Inflammatory macrophage treated with lipopolysaccharide for 4 hours (primary cell): Measurements from ENCODE around the gene MAST3.

Source experiments
- DNase-seq: peaks from one replicate; pipeline ENCODE4 v3.0.0-alpha.2; 2020

Gene MAST3

DNA sequence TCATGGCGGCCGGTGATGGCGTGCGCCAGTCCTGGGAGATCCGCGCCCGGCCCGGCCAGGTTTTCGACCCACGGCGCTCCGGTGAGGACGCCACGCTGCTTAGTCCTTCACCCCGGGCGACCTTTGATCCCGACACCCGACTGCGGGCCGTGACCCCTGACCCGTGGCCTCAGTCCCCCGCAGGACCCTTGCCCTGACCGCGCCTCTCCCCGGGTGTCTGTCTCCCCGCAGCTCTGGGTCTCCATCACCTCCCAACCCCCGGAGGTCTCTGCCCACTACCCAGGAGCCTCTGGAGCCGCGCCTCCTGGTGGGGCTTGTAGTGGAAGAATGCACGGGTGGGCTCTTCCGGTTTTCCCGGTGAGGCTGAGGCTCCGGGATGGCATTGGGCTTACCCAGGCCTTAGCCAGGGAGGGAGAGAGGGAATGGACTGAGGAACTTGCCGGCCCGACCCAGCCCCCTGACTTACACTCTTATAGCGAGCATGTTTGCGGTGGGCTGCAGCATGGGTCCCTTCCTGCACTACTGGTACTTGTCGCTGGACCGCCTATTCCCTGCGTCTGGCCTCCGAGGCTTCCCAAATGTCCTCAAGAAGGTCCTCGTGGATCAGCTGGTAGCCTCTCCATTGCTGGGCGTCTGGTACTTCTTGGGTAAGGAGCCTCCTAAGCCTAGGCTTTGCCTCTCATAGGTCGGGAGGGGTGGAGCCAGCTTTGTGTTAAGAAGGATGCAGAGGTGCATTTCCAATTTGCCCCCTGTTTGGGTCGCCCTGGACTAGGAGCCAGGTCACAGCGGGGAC is 96.0 kb downstream of the MAST3 start:
- DNase-seq = no peak

DNA sequence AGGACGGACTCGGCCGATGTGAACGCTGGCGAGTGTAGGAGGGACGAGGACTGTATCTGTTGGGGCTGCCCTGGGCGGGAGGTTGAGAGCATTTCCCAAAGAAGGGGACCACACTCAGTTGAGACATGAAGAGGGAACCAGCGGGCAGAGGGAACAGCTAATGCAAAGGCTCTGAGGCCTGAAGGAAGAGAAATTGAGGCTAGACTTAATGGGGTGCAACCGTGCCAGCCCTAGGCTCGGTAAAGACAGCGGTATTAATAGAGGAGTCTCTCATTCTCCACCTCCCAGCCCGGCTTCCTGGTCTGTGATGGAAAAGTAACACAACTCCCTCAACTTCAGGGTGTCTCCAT is 96.6 kb downstream of the MAST3 start:
- no peak for DNase-seq

- DNase-seq = no peak
Observed at GRCh38 chr19:18194554-18195238, 97.1 kb downstream of the MAST3 start.

DNA sequence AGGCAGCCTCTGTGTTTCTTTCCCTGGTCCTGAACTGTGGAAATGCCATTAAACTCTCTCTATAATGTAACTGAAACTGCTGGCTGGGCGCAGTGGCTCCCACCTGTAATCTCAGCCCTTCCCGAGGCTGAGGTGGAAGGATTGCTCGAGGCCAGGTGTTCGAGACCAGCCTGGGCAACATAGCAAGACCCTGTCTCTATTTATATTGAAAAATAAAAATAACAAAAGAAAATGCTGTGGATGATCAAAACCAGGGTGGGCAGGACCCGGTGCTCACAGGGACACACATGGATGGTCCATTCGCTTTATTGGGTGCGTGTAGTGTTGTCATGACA is 98.9 kb downstream of the MAST3 start:
- no peak for DNase-seq

DNA sequence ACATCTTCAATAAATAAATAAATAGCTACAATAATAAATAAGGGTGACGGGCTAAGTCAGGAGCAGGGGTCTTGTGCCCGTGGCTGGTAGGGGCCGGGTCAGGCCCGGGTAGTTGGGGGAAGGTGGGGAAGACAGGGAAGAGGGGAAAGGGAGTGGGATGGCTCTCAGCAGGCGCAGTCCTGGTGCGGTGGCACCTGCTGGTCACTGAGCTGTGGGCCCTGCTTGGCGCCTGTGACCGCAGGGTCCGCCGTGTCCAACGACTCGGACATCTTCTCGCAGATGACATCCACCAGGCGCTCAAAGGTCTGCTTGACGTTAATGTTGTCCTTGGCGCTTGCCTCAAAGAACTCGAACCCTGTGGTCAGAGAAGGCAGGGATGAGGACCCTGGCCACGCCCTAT is 99.7 kb downstream of the MAST3 start:
- DNase-seq = no peak

GRCh38 chr19:18197941-18198340 is 100.4 kb downstream of the MAST3 start:
- DNase-seq = no peak

DNA sequence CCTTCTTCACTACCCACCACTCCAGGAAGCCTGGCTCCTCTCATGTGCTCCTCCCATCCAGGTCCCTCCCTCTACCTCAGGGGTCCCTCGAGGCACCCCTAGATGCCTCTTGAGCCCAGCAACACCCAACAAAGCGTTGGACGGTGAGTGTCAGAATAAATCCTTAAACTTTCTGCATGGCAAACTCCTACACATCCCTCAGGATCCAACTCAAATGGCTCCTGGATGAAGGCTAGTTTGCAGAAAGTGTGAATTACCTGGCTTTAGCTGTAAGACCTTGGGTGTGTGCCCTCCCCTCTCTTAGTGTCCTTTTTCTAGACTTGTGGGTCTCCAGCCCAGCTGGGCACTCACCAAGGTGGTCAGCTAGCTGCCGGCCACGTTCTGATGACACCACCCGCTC is 100.8 kb downstream of the MAST3 start:
- no peak for DNase-seq
